Tracheal epithelial cell (primary cell): Measurements from ENCODE around the gene WASHC4. TPM values are rescaled to one million over a fixed set of nuclear protein-coding genes. Genes with fewer than 3 reads are reported as not detected.

Source experiments
- total RNA-seq: library from RNA; depleted of rRNA; stranded (reverse); fragments of >200 nt; gene quantifications from 2 replicates; pipeline ENCODE4 v1.2.1, GENCODE V29; 2014

Gene WASHC4, protein sequence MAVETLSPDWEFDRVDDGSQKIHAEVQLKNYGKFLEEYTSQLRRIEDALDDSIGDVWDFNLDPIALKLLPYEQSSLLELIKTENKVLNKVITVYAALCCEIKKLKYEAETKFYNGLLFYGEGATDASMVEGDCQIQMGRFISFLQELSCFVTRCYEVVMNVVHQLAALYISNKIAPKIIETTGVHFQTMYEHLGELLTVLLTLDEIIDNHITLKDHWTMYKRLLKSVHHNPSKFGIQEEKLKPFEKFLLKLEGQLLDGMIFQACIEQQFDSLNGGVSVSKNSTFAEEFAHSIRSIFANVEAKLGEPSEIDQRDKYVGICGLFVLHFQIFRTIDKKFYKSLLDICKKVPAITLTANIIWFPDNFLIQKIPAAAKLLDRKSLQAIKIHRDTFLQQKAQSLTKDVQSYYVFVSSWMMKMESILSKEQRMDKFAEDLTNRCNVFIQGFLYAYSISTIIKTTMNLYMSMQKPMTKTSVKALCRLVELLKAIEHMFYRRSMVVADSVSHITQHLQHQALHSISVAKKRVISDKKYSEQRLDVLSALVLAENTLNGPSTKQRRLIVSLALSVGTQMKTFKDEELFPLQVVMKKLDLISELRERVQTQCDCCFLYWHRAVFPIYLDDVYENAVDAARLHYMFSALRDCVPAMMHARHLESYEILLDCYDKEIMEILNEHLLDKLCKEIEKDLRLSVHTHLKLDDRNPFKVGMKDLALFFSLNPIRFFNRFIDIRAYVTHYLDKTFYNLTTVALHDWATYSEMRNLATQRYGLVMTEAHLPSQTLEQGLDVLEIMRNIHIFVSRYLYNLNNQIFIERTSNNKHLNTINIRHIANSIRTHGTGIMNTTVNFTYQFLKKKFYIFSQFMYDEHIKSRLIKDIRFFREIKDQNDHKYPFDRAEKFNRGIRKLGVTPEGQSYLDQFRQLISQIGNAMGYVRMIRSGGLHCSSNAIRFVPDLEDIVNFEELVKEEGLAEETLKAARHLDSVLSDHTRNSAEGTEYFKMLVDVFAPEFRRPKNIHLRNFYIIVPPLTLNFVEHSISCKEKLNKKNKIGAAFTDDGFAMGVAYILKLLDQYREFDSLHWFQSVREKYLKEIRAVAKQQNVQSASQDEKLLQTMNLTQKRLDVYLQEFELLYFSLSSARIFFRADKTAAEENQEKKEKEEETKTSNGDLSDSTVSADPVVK
- total RNA-seq, result 60.5 and 86.0 TPM in 2 replicates

DNA sequence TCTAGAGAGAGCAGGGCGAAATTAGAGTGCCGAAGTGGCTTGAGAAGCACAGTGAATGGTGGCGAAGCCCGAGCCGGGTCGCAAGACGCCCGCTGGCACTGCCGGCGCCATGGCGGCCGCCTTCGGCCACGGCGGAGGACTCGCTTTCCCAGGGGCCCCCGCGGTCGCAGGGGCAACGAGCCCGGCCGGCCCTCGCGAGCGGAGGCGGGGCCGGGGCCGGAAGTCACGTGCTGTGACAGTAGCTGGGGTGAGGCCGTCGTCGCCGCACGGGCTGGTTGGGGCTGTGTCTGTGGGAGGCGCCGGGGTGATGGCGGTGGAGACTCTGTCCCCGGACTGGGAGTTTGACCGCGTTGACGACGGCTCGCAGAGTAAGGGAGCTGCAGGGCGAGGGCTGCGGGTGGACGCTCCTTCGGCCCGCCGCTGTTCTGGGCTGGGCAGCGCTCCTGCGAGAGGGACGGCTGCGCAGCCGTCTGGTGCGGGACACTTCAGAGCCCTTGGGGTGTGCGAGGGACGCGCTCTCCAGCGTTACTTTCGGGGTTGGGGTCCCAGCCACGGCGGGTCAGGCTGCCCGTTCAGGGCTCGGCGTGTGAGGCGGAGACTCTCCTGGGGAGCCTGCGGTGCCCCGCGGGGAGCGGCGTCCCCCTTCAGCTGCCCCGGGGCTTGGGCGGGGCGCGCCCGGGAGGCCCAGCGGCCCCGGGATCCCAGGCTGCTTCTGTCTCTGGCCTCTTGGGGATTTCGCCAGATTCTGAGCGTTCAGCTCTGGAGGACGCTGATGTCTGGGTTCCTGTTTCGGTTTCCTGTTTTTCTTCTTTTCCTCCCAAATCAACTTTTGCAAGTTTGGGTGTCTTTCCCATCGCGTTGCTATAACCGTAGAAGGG lies at the start of gene WASHC4:
WASHC4 (plus strand) TSS at position 238 of the 878 bp plus-strand sequence; CDS start at position 308, 70 bp downstream.

DNA sequence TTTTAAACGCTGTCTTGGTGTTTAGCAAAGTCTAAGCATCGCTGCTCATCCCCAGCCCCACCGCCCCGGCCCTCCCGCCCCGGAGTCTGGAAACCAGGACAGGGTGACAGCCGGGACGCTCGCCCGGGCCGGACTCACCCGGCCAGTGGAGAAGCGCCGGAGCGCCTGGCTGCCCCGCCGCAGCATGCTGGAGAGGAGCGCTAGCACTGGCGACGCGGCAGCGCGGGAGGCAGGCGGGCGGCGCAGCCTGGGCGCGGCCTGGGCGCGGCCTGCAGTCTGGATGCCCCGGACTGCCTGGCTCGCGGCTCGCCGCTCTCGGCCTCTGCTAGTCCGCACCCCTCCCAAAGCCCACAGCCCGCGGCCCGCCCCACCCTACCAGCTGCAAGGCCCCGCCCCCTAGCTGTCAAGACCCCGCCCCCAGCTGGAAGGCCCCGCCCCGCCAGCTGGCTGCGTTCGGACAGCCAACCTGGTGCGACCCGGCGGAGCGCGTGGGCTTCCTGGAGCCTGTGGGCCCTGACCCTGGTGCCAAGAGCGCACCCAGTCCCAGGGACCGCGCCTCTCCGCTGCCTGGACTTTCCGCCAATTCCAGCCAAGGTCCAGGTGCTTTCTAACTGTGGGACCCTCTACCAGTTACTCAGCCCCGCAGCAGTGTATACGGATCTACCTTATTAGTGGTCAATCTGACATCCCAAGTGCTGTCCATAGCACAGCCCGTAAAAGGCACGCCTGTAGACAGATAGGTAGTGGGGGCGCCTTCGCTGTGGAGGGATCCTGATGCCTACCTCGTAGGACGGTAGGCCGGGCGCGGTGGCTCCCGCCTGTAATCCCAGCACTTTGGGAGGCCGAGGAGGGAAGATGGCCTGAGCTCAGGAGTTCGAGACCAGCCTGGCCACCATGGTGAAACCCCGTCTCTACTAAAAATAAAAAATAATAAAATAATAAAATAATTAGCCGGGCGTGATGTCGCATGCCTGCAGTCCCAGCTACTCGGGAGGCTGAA lies 23.0 kb upstream of the WASHC4 start, which contains the start of gene ALDH1L2:
ALDH1L2 (minus strand) TSS at position 208 of the 1,000 bp plus-strand sequence; CDS start at position 186, 22 bp downstream.

Other genes starting within 250 kb of the WASHC4 start
- gene SLC41A2, start 149.4 kb upstream of the WASHC4 start, total RNA-seq, result 0.85 and 25.5 TPM in 2 replicates
- 7.5 and 13.3 TPM in 2 replicates for gene NOPCHAP1, start 121.4 kb upstream of the WASHC4 start, total RNA-seq
- gene ALDH1L2, start 23.3 kb upstream of the WASHC4 start, total RNA-seq, result 19.2 and 19.3 TPM in 2 replicates
- 31.6 and 37.3 TPM in 2 replicates for gene APPL2, start 128.4 kb downstream of the WASHC4 start, total RNA-seq
- gene C12orf75, start 223.0 kb downstream of the WASHC4 start, total RNA-seq, result 22.0 and 104 TPM in 2 replicates